PC-3 (cell line): Measurements from ENCODE around the gene TRAF3. TPM values are rescaled to one million over a fixed set of nuclear protein-coding genes. Genes with fewer than 3 reads are reported as not detected.

Source experiments
- ATAC-seq: fragments of 200-7000 bp; cut with Tn5 transposase; 2 replicates; pipeline ENCODE4 v1.9.1; 2020; ENCODE audit warnings: mild to moderate bottlenecking, moderate library complexity
- BruUV-seq: library from RNA; stranded (reverse); fragments of 400-500 nt; replicated peaks from 2 replicates; lab custom pipeline; 2021; lab: Mats Ljungman, UMichigan
- CTCF ChIA-PET: fragments of 300-600 bp; sonication (Branson Sonifier 250); formaldehyde crosslinking; loops from one replicate; lab custom pipeline; 2022; ENCODE audit warnings: antibody characterized with exemption; lab: Charles Lee
- POLR2A ChIA-PET: fragments of 300-600 bp; sonication (Branson Sonifier 250); formaldehyde crosslinking; loops from one replicate; lab custom pipeline; 2022; ENCODE audit warnings: antibody characterized with exemption; ENCODE audit not compliant: unreplicated experiment; lab: Charles Lee
- DNase-seq: peaks from one replicate; pipeline ENCODE4 v3.0.0-alpha.2; 2015
- H2AFZ ChIP-seq: fragments of 300-600 bp; sonication (generic); 2 replicates; pipeline ENCODE4 v1.6.0; 2016; ENCODE audit warnings: antibody characterized with exemption, low read length
- H3F3A ChIP-seq: fragments of 300-600 bp; sonication (generic); one replicate; pipeline ENCODE4 v1.6.0; 2017; ENCODE audit warnings: antibody characterized with exemption, low read length, control low read depth, mild to moderate bottlenecking; ENCODE audit not compliant: unreplicated experiment
- H3K27ac ChIP-seq: fragments of 300-600 bp; sonication (generic); 2 replicates; pipeline ENCODE4 v1.5.1; 2016; ENCODE audit warnings: mild to moderate bottlenecking, low read length
- H3K27me3 ChIP-seq: fragments of 300-600 bp; sonication (generic); 2 replicates; pipeline ENCODE4 v1.6.1; 2016; ENCODE audit warnings: low read length, mixed read lengths
- H3K36me3 ChIP-seq: fragments of 300-600 bp; sonication (generic); 2 replicates; pipeline ENCODE4 v1.6.1; 2016; ENCODE audit warnings: low read depth, mixed run types, low read length, mixed read lengths
- H3K4me1 ChIP-seq: fragments of 300-600 bp; sonication (generic); 2 replicates; pipeline ENCODE4 v1.5.1; 2016; ENCODE audit warnings: low read length; ENCODE audit not compliant: insufficient read depth
- H3K4me2 ChIP-seq: fragments of 300-600 bp; sonication (generic); 2 replicates; pipeline ENCODE4 v1.6.0; 2016; ENCODE audit warnings: low read length
- H3K4me3 ChIP-seq: fragments of 300-600 bp; sonication (generic); 2 replicates; pipeline ENCODE4 v1.5.1; 2016; ENCODE audit warnings: mild to moderate bottlenecking, low read length, mixed read lengths
- H3K79me2 ChIP-seq: fragments of 300-600 bp; sonication (generic); 2 replicates; pipeline ENCODE4 v1.6.1; 2017; ENCODE audit warnings: low read length, mixed read lengths
- H3K9ac ChIP-seq: fragments of 300-600 bp; sonication (generic); 2 replicates; pipeline ENCODE4 v1.6.0; 2016; ENCODE audit warnings: mild to moderate bottlenecking, low read length
- H3K9me2 ChIP-seq: fragments of 300-600 bp; sonication (generic); replicated peaks from 2 replicates; pipeline ENCODE4 v1.6.1; 2016; ENCODE audit warnings: mixed run types, low read length, mixed read lengths
- H3K9me3 ChIP-seq: fragments of 300-600 bp; sonication (generic); 2 replicates; pipeline ENCODE4 v1.6.1; 2016; ENCODE audit warnings: low read length, mixed read lengths
- H4K20me1 ChIP-seq: fragments of 300-600 bp; sonication (generic); 2 replicates; pipeline ENCODE4 v1.6.1; 2016; ENCODE audit warnings: low read length, mixed read lengths
- CTCF ChIP-seq: fragments of 300-600 bp; sonication (generic); conservative IDR thresholded peaks from 2 replicates; pipeline ENCODE4 v1.5.1; 2017; ENCODE audit warnings: antibody characterized with exemption, low read depth, mild to moderate bottlenecking, low read length
- EZH2 ChIP-seq: fragments of 300-600 bp; sonication (generic); IDR thresholded peaks from one replicate; pipeline ENCODE4 v1.6.1; 2017; ENCODE audit warnings: antibody characterized with exemption, mild to moderate bottlenecking, low read length; ENCODE audit not compliant: unreplicated experiment
- EZH2phosphoT487 ChIP-seq: fragments of 300-600 bp; sonication (generic); IDR thresholded peaks from 2 replicates; pipeline ENCODE4 v1.6.1; 2018; ENCODE audit warnings: mild to moderate bottlenecking, antibody characterized with exemption, low read length, borderline replicate concordance
- intact Hi-C: fragments of 100-400 bp; cut with micrococcal nuclease; formaldehyde crosslinking; loops from 2 replicates; pipeline ENCODE4 v1.9.0; 2023
- total RNA-seq: library from RNA; depleted of rRNA; stranded (reverse); fragments of >200 nt; gene quantifications from 2 replicates; pipeline ENCODE4 v1.2.3, GENCODE V29; 2014

The TRAF3 gene
- total RNA-seq, 1 experiment from 2014 or later: 19.4 TPM

GRCh38 chr14:102853648-102854047 lies 76.4 kb downstream of the TRAF3 start:
- H3K9me2 ChIP-seq: no peaks in the 10 kb centered on the region
- ATAC-seq (no peak), DNase-seq (no peak)
- H3K4me3 ChIP-seq: no peak overlapping the region
- H3K36me3 ChIP-seq: 0 out of 2 replicates have a peak, but pooled peaks cover 4% of the 10 kb centered on the region
- ChIA-PET CTCF (no interaction called here), POLR2A (no interaction called here)
- TF ChIP-seq EZH2phosphoT487 (no peak), EZH2 (no peak), CTCF (no peak)
- no peaks in the 10 kb centered on the region for H3K27me3 ChIP-seq
- no peak overlapping the region for H2AFZ ChIP-seq
- no TSS peak for BruUV-seq
- H4K20me1 ChIP-seq: no peaks in the 10 kb centered on the region
- H3K4me1 ChIP-seq: no peaks in the 10 kb centered on the region
- intact Hi-C loops: no loop called here
- H3K9ac ChIP-seq: no peak overlapping the region
- no peak overlapping the region for H3K27ac ChIP-seq
- H3K4me2 ChIP-seq: no peak overlapping the region
- H3K79me2 ChIP-seq: no peaks in the 10 kb centered on the region
- H3K9me3 ChIP-seq: no peaks in the 10 kb centered on the region
- H3F3A ChIP-seq: no peaks in the 10 kb centered on the region

- no peak overlapping the region for H3K4me3 ChIP-seq
- POLR2A ChIA-PET: no interaction called here
- H3K79me2 ChIP-seq: no peaks in the 10 kb centered on the region
- H2AFZ ChIP-seq: no peak overlapping the region
- no peaks in the 10 kb centered on the region for H3K9me2 ChIP-seq
- H3K36me3 ChIP-seq: 0 out of 2 replicates have a peak, but pooled peaks cover 4% of the 10 kb centered on the region
- H3K27ac ChIP-seq: no peak overlapping the region
- TF ChIP-seq CTCF (no peak), EZH2phosphoT487 (no peak), EZH2 (no peak)
- H3F3A ChIP-seq: no peaks in the 10 kb centered on the region
- no peaks in the 10 kb centered on the region for H3K4me1 ChIP-seq
- CTCF ChIA-PET: no interaction called here
- no peaks in the 10 kb centered on the region for H3K27me3 ChIP-seq
- ATAC-seq (no peak), DNase-seq (no peak)
- BruUV-seq: no TSS peak
- no peaks in the 10 kb centered on the region for H4K20me1 ChIP-seq
- intact Hi-C loops: no loop called here
- no peak overlapping the region for H3K4me2 ChIP-seq
- H3K9me3 ChIP-seq: no peaks in the 10 kb centered on the region
- H3K9ac ChIP-seq: no peak overlapping the region
Observed at GRCh38 chr14:102854091-102854703, 76.9 kb downstream of the TRAF3 start.

- no peak overlapping the region for H3K4me2 ChIP-seq
- no peaks in the 10 kb centered on the region for H3K9me3 ChIP-seq
- H3K4me1 ChIP-seq: no peaks in the 10 kb centered on the region
- ChIA-PET CTCF (no interaction called here), POLR2A (no interaction called here)
- ATAC-seq (no peak), DNase-seq (no peak)
- H3K79me2 ChIP-seq: no peaks in the 10 kb centered on the region
- intact Hi-C loops: no loop called here
- no peak overlapping the region for H2AFZ ChIP-seq
- no peak overlapping the region for H3K9ac ChIP-seq
- H3K36me3 ChIP-seq: 0 out of 2 replicates have a peak, but pooled peaks cover 4% of the 10 kb centered on the region
- H3K4me3 ChIP-seq: no peak overlapping the region
- BruUV-seq: no TSS peak
- no peaks in the 10 kb centered on the region for H3K9me2 ChIP-seq
- no peaks in the 10 kb centered on the region for H3F3A ChIP-seq
- H3K27ac ChIP-seq: no peak overlapping the region
- no peak for TF ChIP-seq EZH2phosphoT487
- no peak for TF ChIP-seq EZH2
- no peak for TF ChIP-seq CTCF
- no peaks in the 10 kb centered on the region for H3K27me3 ChIP-seq
- no peaks in the 10 kb centered on the region for H4K20me1 ChIP-seq
Observed at GRCh38 chr14:102856179-102856578, 78.9 kb downstream of the TRAF3 start.
